ENCODE results near the gene BAIAP2.

GRCh38 chr17:81115219-81115618, 80.3 kb downstream of the BAIAP2 start:
- TF ChIP-seq CTCF (IDR thresholded peaks at IDR 0.05) (no peak), POLR2AphosphoS5 (IDR thresholded peaks at IDR 0.05) (no peak), POLR2A (IDR thresholded peaks at IDR 0.05) (no peak)

Data from breast epithelium (tissue), 3 donors.